HUES6 (cell line): Measurements from ENCODE around the gene COL20A1.

Experiments used
- H3K27ac ChIP-seq: 2 replicates; pipeline ENCODE4 v1.7.0; 2013; ENCODE audit warnings: low read depth, mild to moderate bottlenecking, low read length, inconsistent platforms
- H3K27me3 ChIP-seq: 2 replicates; pipeline ENCODE4 v1.6.1; 2013; ENCODE audit warnings: low read length; ENCODE audit not compliant: control insufficient read depth, insufficient read depth
- H3K36me3 ChIP-seq: 2 replicates; pipeline ENCODE4 v1.6.1; 2013; ENCODE audit warnings: low read length; ENCODE audit not compliant: control insufficient read depth, insufficient read depth
- H3K4me1 ChIP-seq: 2 replicates; pipeline ENCODE4 v1.6.1; 2013; ENCODE audit warnings: low read length; ENCODE audit not compliant: control insufficient read depth, insufficient read depth
- H3K4me3 ChIP-seq: 2 replicates; pipeline ENCODE4 v1.5.1; 2013; ENCODE audit warnings: low read depth, low read length
- H3K9ac ChIP-seq: one replicate; pipeline ENCODE4 v1.6.1; 2013; ENCODE audit warnings: mild to moderate bottlenecking, low read length
- H3K9me3 ChIP-seq: 2 replicates; pipeline ENCODE4 v1.6.1; 2013; ENCODE audit warnings: low read depth, low read length; ENCODE audit not compliant: control insufficient read depth, insufficient read depth

COL20A1 gene

DNA sequence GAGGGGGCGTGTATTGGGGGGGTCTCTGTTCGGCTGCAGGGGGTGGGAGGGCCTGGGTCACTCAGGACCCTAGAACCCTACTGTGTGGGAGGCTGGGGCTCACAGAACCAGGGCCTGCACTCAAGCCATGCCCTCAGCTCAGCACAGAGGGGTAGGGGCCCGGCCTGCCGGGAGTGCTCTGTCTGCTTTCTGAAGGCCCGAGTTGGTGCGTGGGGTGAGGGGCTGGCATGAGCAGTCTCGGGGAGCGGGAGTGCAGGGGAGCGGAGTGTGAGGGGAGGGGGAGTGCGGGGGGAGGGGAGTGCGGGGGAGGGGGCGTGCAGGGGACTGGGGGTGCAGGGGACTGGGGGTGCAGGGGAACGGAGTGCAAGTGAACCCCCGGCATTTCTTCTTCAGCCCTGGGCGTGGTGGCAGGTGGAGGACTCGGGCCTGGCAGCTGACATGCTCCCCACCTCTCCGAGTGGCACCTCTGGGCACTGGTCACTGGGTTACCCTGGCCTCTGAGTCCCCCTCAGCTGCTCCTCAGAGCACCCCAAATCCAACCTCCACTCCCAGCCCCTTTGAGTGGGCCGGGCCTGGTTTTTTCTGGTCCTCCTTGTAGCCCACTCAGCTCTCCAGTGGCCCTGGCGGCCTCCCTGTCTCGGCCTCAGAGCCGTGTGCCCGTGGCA lies 1.0 kb downstream of the COL20A1 start:
- Histone ChIP-seq H3K9ac (no peak overlapping the region), H3K4me1 (peaks cover 21% of the 10 kb centered on the region), H3K9me3 (no peaks in the 10 kb centered on the region), H3K27ac (no peak overlapping the region), H3K27me3 (peaks cover 16% of the 10 kb centered on the region; the same call in 1 of the 2 replicates), H3K4me3 (no peak overlapping the region), H3K36me3 (peaks cover 7% of the 10 kb centered on the region)

DNA sequence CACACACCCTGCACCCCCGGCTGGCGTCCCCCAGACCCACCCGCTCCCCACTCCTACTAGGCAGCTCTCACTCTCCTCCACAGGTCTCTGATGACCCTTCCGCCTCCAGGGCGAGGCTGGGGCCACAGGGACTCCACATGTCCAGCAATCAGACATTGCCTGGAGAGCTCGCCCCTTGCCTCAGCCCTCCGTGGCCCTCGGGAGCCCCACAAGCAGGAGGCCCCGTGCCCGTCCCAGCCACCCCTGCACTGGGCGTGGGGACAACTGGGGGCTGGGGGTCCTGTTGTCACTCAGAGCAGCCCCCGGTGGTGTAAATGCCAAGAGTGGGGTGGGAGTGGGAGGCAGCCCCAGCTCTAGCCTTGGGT lies 1.5 kb downstream of the COL20A1 start:
- Histone ChIP-seq H3K4me1 (peaks cover 21% of the 10 kb centered on the region), H3K36me3 (peaks cover 2% of the 10 kb centered on the region), H3K27me3 (peaks cover 16% of the 10 kb centered on the region; the same call in 1 of the 2 replicates), H3K9me3 (no peaks in the 10 kb centered on the region), H3K4me3 (no peak overlapping the region), H3K27ac (no peak overlapping the region), H3K9ac (no peak overlapping the region)

DNA sequence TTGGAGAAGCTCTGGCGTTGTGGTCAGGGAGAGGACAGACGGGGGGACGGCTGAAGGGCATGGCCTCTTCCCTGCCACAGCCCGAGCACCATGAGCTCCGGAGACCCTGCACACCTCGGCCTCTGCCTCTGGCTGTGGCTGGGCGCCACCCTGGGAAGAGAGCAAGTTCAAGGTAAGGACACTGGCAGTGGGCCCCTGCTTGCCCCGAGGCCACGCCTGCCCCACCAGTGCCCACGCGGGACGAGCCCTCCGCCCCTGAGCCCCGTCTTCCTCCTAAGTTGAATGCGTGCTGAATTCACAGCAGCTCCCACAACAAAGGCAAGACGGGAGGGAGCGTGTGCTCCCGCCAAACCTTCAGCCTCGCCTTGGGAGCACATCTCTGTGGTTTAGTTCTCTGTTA lies 2.0 kb downstream of the COL20A1 start:
- Histone ChIP-seq H3K9me3 (no peaks in the 10 kb centered on the region), H3K4me3 (no peak overlapping the region), H3K4me1 (peaks cover 21% of the 10 kb centered on the region), H3K27me3 (peaks cover 16% of the 10 kb centered on the region; the same call in 1 of the 2 replicates), H3K36me3 (no peaks in the 10 kb centered on the region), H3K27ac (no peak overlapping the region), H3K9ac (no peak overlapping the region)

DNA sequence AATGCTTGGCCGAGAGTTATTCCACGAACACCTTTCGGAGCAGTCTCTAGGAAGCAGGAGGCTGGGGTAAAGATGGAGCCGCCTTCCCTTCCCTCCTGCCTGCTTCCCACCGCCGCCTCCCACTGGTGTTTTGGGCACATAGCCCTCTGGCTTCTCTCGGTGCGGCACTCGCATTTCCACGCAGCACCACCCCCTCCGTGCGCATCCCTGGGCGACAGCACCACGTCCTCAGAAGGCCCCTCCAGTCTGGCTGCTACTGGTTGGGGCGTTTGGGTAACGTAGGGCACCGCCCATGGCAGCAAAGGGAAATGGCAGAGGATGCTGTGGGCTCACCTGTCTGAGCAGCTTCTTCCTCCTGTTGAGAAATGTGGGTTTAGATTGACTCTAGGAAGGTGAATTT lies 2.4 kb downstream of the COL20A1 start:
- Histone ChIP-seq H3K4me3 (no peak overlapping the region), H3K9me3 (no peaks in the 10 kb centered on the region), H3K27me3 (peaks cover 16% of the 10 kb centered on the region; the same call in 1 of the 2 replicates), H3K4me1 (peaks cover 19% of the 10 kb centered on the region), H3K9ac (no peak overlapping the region), H3K27ac (no peak overlapping the region), H3K36me3 (no peaks in the 10 kb centered on the region)

DNA sequence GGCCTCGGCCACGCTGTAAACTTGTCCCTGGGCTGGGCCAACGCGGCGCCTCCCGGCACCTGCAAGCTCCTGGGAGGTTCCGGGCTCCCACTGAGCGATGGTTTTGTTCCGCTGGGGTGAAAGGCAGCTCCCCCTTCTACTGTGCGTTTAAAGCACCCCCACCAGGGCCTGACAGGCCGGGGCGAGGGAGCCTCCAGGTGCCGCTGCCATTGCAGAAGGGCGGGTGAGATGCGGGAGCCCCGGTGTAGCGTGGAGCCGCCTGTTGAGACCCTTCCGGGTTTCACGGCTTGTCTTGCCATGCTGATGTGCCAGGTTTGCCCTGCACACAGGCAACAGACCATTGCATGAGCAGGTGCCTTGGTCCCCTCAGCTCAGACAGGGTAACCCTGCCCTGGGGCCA lies 2.9 kb downstream of the COL20A1 start:
- Histone ChIP-seq H3K36me3 (no peaks in the 10 kb centered on the region), H3K9ac (no peak overlapping the region), H3K4me3 (no peak overlapping the region), H3K27ac (no peak overlapping the region), H3K9me3 (no peaks in the 10 kb centered on the region), H3K4me1 (peaks cover 15% of the 10 kb centered on the region), H3K27me3 (peaks cover 16% of the 10 kb centered on the region; the same call in 1 of the 2 replicates)

DNA sequence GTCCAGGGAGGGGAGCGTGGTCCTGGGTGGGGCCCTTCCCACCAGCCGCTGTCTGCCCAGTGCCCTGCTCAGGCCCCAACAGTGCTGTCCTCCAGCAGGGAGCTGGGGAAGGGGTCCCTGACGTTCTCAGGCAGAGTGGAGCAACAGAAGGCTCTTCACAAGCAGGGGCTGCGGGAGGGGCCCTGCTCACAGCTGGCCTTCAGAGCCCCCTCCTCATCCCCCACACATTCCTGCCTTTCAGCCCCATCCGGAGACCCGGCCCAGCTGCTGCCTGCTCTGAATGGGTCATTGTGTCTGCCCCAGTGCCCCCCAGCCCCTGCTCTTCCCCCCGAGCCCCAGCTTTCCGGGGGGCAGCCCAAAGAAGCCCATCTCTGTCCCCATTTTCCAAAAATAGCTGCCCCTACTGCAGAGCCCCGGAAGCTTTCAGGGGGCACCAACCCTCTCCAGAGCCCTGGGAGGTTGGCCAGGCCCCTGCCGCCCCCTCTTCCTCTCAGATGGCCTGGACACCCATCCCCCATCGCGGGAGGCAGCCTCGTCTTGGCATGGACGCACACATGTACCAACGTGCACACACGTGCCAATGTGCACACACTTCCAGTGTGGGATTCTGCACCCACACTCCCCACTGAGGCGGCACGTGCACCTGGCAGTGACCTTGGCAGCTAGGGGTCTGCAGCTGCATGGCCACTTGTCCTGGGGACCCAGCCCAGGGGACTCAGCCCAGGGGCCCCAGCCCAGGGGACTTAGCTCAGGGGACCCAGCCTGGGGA lies 3.7 kb downstream of the COL20A1 start:
- Histone ChIP-seq H3K4me1 (peaks cover 12% of the 10 kb centered on the region), H3K27me3 (peaks cover 16% of the 10 kb centered on the region; the same call in 1 of the 2 replicates)

DNA sequence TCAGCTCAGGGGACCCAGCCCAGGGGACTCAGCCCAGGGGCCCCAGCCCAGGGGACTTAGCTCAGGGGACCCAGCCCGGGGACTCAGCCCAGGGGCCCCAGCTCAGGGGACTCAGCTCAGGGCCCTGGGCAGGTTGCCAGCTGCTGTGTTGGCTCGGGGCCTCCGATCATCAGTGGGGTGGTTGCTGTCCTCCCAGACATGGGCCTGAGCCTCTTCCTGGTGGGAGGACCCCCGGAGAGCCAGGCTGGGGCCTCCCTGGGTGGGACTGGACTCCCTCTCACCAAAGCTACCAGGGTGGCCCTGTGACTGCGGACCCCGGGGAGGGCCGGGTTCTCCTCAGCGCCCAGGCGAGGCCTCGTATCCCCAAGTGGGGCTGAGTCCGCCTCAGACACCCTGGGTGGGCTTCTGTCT lies 4.4 kb downstream of the COL20A1 start:
- H3K27me3 ChIP-seq = peaks cover 16% of the 10 kb centered on the region; the same call in 1 of the 2 replicates
- H3K9ac ChIP-seq = no peak overlapping the region
- H3K27ac ChIP-seq = no peak overlapping the region
- no peaks in the 10 kb centered on the region for H3K36me3 ChIP-seq
- no peak overlapping the region for H3K4me3 ChIP-seq
- H3K4me1 ChIP-seq = peaks cover 12% of the 10 kb centered on the region
- H3K9me3 ChIP-seq = 0 out of 2 replicates have a peak, but pooled peaks cover 3% of the 10 kb centered on the region

More for the DNA sequence above, 3.7 kb downstream of the COL20A1 start:
- Histone ChIP-seq H3K9me3 (0 out of 2 replicates have a peak, but pooled peaks cover 3% of the 10 kb centered on the region), H3K9ac (no peak overlapping the region), H3K36me3 (no peaks in the 10 kb centered on the region), H3K4me3 (no peak overlapping the region), H3K27ac (no peak overlapping the region)

DNA sequence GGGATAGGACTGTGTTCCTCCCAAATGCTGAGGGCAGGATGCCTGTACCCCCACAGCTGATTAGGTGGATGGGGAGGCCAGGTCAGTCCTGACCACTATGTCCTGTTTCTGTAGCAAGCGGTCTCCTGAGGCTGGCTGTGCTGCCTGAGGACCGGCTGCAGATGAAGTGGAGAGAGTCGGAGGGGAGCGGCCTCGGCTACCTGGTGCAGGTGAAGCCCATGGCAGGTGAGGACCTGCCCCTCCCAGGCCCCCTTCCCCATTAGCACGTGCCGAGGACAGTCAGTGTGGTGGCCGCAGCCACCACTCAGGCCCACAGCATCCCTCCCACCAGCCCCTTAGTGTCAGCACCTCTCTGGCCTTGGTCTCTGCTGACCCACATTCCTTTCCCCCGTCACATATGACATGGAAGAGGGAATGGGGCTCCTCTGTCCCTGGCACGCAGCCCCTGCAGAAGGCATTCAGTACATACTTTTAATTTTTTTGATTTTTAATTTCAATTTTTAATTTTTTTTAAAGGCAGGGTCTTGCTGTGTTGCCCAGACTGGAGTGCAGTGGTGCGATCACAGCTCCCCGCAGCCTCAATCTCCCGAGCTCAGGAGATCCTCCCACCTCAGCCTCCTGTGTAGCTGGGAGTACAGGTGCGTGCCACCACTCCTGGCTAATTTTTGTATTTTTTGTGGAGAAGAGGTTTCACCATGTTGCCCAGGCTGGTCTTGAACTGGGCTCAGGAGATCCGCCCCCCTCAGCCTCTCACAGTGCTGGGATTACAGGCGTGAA lies 5.0 kb downstream of the COL20A1 start:
- H3K4me3 ChIP-seq = no peak overlapping the region
- peaks cover 12% of the 10 kb centered on the region for H3K4me1 ChIP-seq
- H3K9ac ChIP-seq = no peak overlapping the region
- no peak overlapping the region for H3K27ac ChIP-seq
- 0 out of 2 replicates have a peak, but pooled peaks cover 3% of the 10 kb centered on the region for H3K9me3 ChIP-seq
- no peaks in the 10 kb centered on the region for H3K36me3 ChIP-seq
- peaks cover 20% of the 10 kb centered on the region; the same call in 1 of the 2 replicates for H3K27me3 ChIP-seq

DNA sequence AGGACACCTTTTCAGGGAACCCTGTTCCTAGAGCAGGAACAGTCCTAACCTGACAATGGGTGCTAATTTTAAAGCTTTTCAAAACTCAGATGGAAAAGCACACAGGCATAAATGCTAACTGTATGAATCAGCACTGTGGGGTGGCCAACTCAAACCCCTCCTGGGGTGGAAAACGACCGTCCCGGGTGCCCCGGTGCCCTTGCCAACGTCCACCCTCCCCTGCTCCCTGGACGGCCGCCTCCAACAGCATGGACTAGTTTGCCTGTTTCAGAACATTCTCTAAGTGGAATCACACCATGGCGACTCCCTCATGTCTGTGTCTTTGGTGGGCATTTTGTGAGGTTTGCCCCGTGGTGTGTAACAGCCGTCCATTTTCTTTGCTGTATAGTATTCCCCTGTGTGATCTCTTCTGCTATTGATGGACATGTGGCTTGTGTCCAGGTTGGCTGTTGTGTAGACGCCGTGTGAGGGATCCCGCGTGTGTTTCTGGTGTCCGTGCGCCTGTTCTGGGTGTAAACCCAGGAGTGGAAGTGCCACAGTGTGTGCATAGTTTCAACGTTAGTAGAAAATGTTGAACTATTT lies 5.8 kb downstream of the COL20A1 start:
- Histone ChIP-seq H3K4me1 (peaks cover 12% of the 10 kb centered on the region), H3K27ac (no peak overlapping the region), H3K4me3 (no peak overlapping the region), H3K36me3 (no peaks in the 10 kb centered on the region), H3K27me3 (peaks cover 20% of the 10 kb centered on the region; the same call in 1 of the 2 replicates), H3K9me3 (0 out of 2 replicates have a peak, but pooled peaks cover 3% of the 10 kb centered on the region), H3K9ac (no peak overlapping the region)

DNA sequence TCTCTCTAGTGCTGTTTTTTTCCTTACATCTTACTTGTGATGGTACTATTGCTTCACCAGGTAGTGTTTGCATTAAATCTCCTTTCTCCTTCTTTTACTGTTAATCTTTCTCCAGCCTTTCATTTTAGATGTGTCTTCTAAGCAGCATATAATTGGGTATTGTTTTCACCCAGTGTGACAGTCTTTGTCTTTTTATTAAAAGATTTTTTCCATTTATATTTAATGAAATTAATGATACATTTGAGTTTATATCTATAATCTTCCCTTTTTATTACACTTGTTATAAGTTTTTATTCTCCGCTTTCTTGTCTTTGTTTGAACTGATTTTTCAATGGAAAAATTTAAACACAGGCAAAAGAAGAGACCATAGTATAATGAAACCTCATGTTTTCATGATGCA lies 8.7 kb downstream of the COL20A1 start:
- no peaks in the 10 kb centered on the region for H3K4me1 ChIP-seq
- H3K36me3 ChIP-seq = no peaks in the 10 kb centered on the region
- H3K9me3 ChIP-seq = 0 out of 2 replicates have a peak, but pooled peaks cover 3% of the 10 kb centered on the region
- H3K27ac ChIP-seq = no peak overlapping the region
- H3K4me3 ChIP-seq = no peak overlapping the region
- no peak overlapping the region for H3K9ac ChIP-seq
- peaks cover 4% of the 10 kb centered on the region; the same call in 1 of the 2 replicates for H3K27me3 ChIP-seq
